ENCODE results near the gene NBEAL1. TPM values are rescaled to one million over a fixed set of nuclear protein-coding genes. Genes with fewer than 3 reads are reported as not detected.
"Not testable (repeated sequence)": the region's sequence is repeated elsewhere in the genome, so short reads cannot be mapped to it uniquely, and the experiment has no call there.

Gene NBEAL1
- total RNA-seq, 3 donors from 2014 or later (not counting 1 experiment from before 2014, with no cell fraction given), result 12.2 to 19.7 (median 12.9) TPM

- Histone ChIP-seq H3K36me3 (ENCODE audit: control insufficient read depth, insufficient read depth, low read length) (peaks cover 13% of the 10 kb centered on the region), H3K9me3 (ENCODE audit: control insufficient read depth, insufficient read depth, low read length) (no peaks in the 10 kb centered on the region), H3K27me3 (ENCODE audit: control insufficient read depth, insufficient read depth, low read length) (no peaks in the 10 kb centered on the region), H3K27ac (ENCODE audit: low read length) (no peak overlapping the region), H3K4me3 (ENCODE audit: low read length) (no peak overlapping the region), H3K4me1 (ENCODE audit: control insufficient read depth, insufficient read depth, low read length) (no peaks in the 10 kb centered on the region)
- Mint-ChIP-seq H3K9me3 (no peaks in the 10 kb centered on the region), H3K27me3 (ENCODE audit: low read depth in 2 of 2) (no peaks in the 10 kb centered on the region), H3K27ac (no peak overlapping the region), H3K4me3 (no peak overlapping the region), H3K36me3 (no peaks in the 10 kb centered on the region), H3K4me1 (no peaks in the 10 kb centered on the region)
- no CpG with 5 or more reads among the region's 2 CpGs for WGBS (ENCODE audit: insufficient coverage)
- ATAC-seq, result no peak
- TF ChIP-seq CTCF (IDR thresholded peaks at IDR 0.05), result no peak
- intact Hi-C loops (cut with micrococcal nuclease), result no loop called here
- no peak for DNase-seq
Measured at GRCh38 chr2:203112342-203112741, 97.7 kb downstream of the NBEAL1 start.

GRCh38 chr2:203115201-203115700 is 100.6 kb downstream of the NBEAL1 start:
- H3K27me3 ChIP-seq (ENCODE audit: control insufficient read depth, insufficient read depth, low read length); H3K9me3 Mint-ChIP-seq; H3K27me3 Mint-ChIP-seq (ENCODE audit: low read depth in 2 of 2); intact Hi-C loops (cut with micrococcal nuclease); H3K4me1 Mint-ChIP-seq; H3K4me3 ChIP-seq (ENCODE audit: low read length); DNase-seq; H3K36me3 Mint-ChIP-seq; H3K4me1 ChIP-seq (ENCODE audit: control insufficient read depth, insufficient read depth, low read length); H3K4me3 Mint-ChIP-seq; H3K27ac Mint-ChIP-seq; H3K27ac ChIP-seq (ENCODE audit: low read length); ATAC-seq; H3K9me3 ChIP-seq (ENCODE audit: control insufficient read depth, insufficient read depth, low read length); H3K36me3 ChIP-seq (ENCODE audit: control insufficient read depth, insufficient read depth, low read length): not testable (repeated sequence)
- 98% methylated on average over 7 of the region's 7 CpGs for WGBS (ENCODE audit: insufficient coverage)

- whole genome bisulfite sequencing (ENCODE audit: insufficient coverage), result 100% methylated on average over 1 of the region's 1 CpG
- intact Hi-C loops (cut with micrococcal nuclease), result no loop called here
Measured at GRCh38 chr2:203122317-203122986, 107.8 kb downstream of the NBEAL1 start.

GRCh38 chr2:203126996-203127395 is 112.3 kb downstream of the NBEAL1 start:
- peaks cover 3% of the 10 kb centered on the region for H3K36me3 ChIP-seq (ENCODE audit: control insufficient read depth, insufficient read depth, low read length)
- H3K27ac ChIP-seq (ENCODE audit: low read length), result no peak overlapping the region
- H3K4me3 ChIP-seq (ENCODE audit: low read length), result no peak overlapping the region
- intact Hi-C loops (cut with micrococcal nuclease), result no loop called here
- DNase-seq (no peak), ATAC-seq (no peak)
- Mint-ChIP-seq H3K27me3 (ENCODE audit: low read depth in 2 of 2) (no peaks in the 10 kb centered on the region), H3K4me3 (no peak overlapping the region), H3K27ac (no peak overlapping the region), H3K36me3 (no peaks in the 10 kb centered on the region), H3K4me1 (no peaks in the 10 kb centered on the region), H3K9me3 (no peaks in the 10 kb centered on the region)
- 92% methylated on average over 2 of the region's 2 CpGs for WGBS (ENCODE audit: insufficient coverage)
- H3K27me3 ChIP-seq (ENCODE audit: control insufficient read depth, insufficient read depth, low read length), result no peaks in the 10 kb centered on the region
- TF ChIP-seq CTCF (IDR thresholded peaks at IDR 0.05), result no peak
- no peaks in the 10 kb centered on the region for H3K9me3 ChIP-seq (ENCODE audit: control insufficient read depth, insufficient read depth, low read length)
- no peaks in the 10 kb centered on the region for H3K4me1 ChIP-seq (ENCODE audit: control insufficient read depth, insufficient read depth, low read length)

More at GRCh38 chr2:203122317-203122986, 107.8 kb downstream of the NBEAL1 start:
- no peaks in the 10 kb centered on the region for H3K36me3 Mint-ChIP-seq
- H3K9me3 Mint-ChIP-seq, result no peaks in the 10 kb centered on the region
- TF ChIP-seq CTCF (IDR thresholded peaks at IDR 0.05), result no peak
- Histone ChIP-seq H3K27me3 (ENCODE audit: control insufficient read depth, insufficient read depth, low read length) (no peaks in the 10 kb centered on the region), H3K4me3 (ENCODE audit: low read length) (no peak overlapping the region), H3K9me3 (ENCODE audit: control insufficient read depth, insufficient read depth, low read length) (no peaks in the 10 kb centered on the region), H3K36me3 (ENCODE audit: control insufficient read depth, insufficient read depth, low read length) (no peaks in the 10 kb centered on the region), H3K27ac (ENCODE audit: low read length) (no peak overlapping the region), H3K4me1 (ENCODE audit: control insufficient read depth, insufficient read depth, low read length) (no peaks in the 10 kb centered on the region)
- H3K27me3 Mint-ChIP-seq (ENCODE audit: low read depth in 2 of 2), result no peaks in the 10 kb centered on the region
- no peaks in the 10 kb centered on the region for H3K4me1 Mint-ChIP-seq
- H3K4me3 Mint-ChIP-seq, result no peak overlapping the region
- no peak overlapping the region for H3K27ac Mint-ChIP-seq
- ATAC-seq (no peak), DNase-seq (peak in 1 of 2 donors; percentile 14)
